AG04449 (cell line): ENCODE results near the gene FBXL4.

ENCODE experiments used
- CTCF ChIA-PET: fragments of 350-600 bp; formaldehyde crosslinking; extraction: SDS; loops from one replicate; lab custom pipeline; 2021; ENCODE audit warnings: antibody characterized with exemption; lab: Yijun Ruan, JAX
- POLR2A ChIA-PET: fragments of 400-600, 350-600 bp; formaldehyde crosslinking; extraction: SDS; loops from one replicate; lab custom pipeline; 2020; ENCODE audit warnings: antibody characterized with exemption, inconsistent platforms; lab: Yijun Ruan, JAX
- DNase-seq: peaks from one replicate; pipeline ENCODE4 v3.0.0-alpha.2; 2010; ENCODE audit warnings: low read depth, low spot score
- H3K4me3 ChIP-seq: 2 replicates; pipeline ENCODE4 v1.5.1; 2011; ENCODE audit warnings: low read depth, mild to moderate bottlenecking, control low read depth, low read length
- CTCF ChIP-seq: IDR thresholded peaks from one replicate; pipeline ENCODE4 v1.5.1; 2011; ENCODE audit warnings: mild to moderate bottlenecking, moderate library complexity, low read length, control low read depth, inconsistent platforms; ENCODE audit not compliant: insufficient read depth; ENCODE audit errors: missing control alignments

The FBXL4 gene

GRCh38 chr6:98824902-98825599 lies 122.7 kb downstream of the FBXL4 start:
- DNase-seq, result no peak
- no peak for TF ChIP-seq CTCF
- CTCF ChIA-PET, result no interaction called here
- H3K4me3 ChIP-seq, result no peak overlapping the region
- POLR2A ChIA-PET, result no interaction called here

DNA sequence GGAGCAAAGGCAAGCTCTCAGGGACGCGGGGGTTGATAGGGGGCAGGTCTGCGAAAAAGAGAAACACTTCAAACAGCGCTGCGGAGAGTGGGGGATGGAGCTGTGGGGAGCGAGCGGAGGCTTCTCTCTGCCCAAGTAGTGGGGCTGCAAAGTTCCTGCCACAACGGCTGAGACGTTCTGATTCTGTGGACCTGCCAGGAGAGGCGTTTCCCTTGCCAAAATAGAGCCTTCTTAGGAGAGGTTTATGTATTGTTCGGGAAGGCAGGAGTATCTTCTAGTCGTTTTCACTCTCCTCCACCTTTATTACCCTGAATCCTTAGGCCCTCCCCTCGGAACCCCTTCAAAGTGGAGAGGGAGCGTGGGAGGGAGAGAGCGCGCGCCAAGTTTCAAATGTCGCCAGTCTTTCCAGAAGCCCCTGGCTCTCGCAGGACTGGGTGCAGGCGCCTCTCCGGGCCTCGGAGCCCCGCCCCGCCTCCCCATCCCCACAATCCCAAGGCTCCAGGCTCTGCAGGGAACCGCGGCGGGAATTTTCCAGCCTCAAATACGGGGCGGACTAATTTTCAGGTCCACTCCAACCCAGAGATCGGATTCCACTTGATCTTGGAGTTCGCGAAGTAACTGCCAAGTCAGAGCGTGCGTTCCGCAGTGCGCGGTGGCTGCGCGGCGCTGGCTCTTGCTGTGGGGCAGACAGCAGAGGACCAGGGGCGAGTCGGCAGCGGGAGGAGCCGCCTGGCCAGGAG lies 123.4 kb downstream of the FBXL4 start:
- DNase-seq, result no peak
- POLR2A ChIA-PET, result no interaction called here
- CTCF ChIA-PET, result no interaction called here
- no peak for TF ChIP-seq CTCF
- no peak overlapping the region for H3K4me3 ChIP-seq

DNA sequence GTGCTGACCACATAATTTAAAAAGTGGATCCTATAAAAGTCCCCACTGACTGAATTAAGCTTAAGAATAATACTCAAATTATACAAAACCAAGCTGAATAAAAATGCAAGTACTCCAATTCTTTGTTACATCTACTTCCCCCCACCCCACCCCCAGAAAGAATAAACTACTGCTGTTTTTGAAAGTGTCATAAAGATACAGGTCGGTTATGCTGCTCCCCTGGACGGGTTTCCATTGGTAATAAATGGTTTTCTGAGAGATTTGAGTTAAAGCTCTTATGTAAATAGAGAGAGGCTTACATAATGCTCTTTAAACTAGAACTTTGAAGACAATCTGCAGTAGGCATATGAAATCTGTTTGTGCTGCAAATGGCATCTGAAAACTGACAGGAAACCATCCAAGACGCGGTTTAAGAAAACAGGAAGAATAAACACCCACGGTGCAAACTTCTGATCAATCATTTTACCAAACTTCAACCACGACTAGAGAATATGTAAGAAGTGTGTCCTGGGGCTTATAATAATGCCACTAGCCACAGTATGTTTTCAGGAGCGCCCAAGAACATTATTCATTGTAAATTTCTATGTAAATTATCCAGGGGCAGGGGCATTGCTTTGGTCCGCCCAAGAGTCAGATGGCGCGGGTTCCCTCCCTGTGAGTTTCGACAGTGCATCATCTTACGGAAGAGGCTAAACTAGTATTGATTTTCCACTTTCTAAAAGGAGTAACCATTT lies 124.2 kb downstream of the FBXL4 start:
- CTCF ChIA-PET, result no interaction called here
- no peak overlapping the region for H3K4me3 ChIP-seq
- no peak for DNase-seq
- POLR2A ChIA-PET, result no interaction called here
- no peak for TF ChIP-seq CTCF

GRCh38 chr6:98821756-98822405 lies 125.9 kb downstream of the FBXL4 start:
- H3K4me3 ChIP-seq, result no peak overlapping the region
- ChIA-PET POLR2A (no interaction called here), CTCF (interaction anchor here (1.0 kb wide), 1 partner anchor 298 kb away, joined by 3 read pairs; no protein-coding TSS in a partner anchor)
- no peak for TF ChIP-seq CTCF
- DNase-seq, result no peak
